Esophagus squamous epithelium (tissue), 4 donors: Measurements from ENCODE around the gene SHTN1.

Experiments used
- POLR2A ChIP-seq, 4 donors: fragments of 450-650 bp; IDR thresholded peaks; one replicate each; pipeline ENCODE4 v1.6.1; 2017; ENCODE audit warnings: antibody characterized with exemption in 4 of 4, mild to moderate bottlenecking in 4 of 4, moderate library complexity in 3 of 4
- TF ChIP-seq, protein P1 (sequence below), 6 experiments: fragments of 450-650 bp in 4 of 6; fragments of 200-600 bp in 2 of 6; sonication (generic) in 2 of 6; IDR thresholded peaks; one replicate each; pipeline ENCODE4 v1.5.1; 2016 to 2019; ENCODE audit warnings: antibody characterized with exemption in 6 of 6, mild to moderate bottlenecking in 4 of 6, moderate library complexity in 4 of 6

DNA sequence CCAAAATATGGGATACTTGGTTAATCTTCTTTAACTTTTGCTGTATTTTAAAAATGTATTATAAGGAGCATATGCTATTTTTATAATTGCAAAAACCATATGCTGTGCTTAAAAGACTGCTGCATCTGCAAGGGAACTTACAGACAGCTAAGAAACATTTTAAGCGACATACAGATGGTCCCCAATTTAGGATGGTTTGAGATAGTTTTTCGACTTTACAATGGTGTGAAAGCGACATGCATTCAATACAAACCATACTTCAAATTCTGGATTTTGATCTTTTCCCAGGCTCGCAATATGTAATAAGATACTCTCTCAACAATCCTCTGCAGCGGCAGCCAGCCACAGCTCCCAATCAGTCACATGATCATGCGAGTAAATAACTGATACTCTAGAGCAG, 73.2 kb downstream of the SHTN1 start:
- TF ChIP-seq, protein P1, sequence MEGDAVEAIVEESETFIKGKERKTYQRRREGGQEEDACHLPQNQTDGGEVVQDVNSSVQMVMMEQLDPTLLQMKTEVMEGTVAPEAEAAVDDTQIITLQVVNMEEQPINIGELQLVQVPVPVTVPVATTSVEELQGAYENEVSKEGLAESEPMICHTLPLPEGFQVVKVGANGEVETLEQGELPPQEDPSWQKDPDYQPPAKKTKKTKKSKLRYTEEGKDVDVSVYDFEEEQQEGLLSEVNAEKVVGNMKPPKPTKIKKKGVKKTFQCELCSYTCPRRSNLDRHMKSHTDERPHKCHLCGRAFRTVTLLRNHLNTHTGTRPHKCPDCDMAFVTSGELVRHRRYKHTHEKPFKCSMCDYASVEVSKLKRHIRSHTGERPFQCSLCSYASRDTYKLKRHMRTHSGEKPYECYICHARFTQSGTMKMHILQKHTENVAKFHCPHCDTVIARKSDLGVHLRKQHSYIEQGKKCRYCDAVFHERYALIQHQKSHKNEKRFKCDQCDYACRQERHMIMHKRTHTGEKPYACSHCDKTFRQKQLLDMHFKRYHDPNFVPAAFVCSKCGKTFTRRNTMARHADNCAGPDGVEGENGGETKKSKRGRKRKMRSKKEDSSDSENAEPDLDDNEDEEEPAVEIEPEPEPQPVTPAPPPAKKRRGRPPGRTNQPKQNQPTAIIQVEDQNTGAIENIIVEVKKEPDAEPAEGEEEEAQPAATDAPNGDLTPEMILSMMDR (IDR thresholded peaks at IDR 0.05) = no peak
- TF ChIP-seq POLR2A (IDR thresholded peaks at IDR 0.05) = no peak
